GM12878 (cell line): ENCODE results near the gene COL2A1.

ENCODE experiments used
- CTCF ChIP-seq, 3 experiments: IDR thresholded peaks in 2 of 3; conservative IDR thresholded peaks in 1 of 3; 2 replicates each; pipeline ENCODE4 v1.5.1; 2011; ENCODE audit warnings: low read depth in 3 of 3, low read length in 3 of 3, mild to moderate bottlenecking in 3 of 3, control low read depth in 2 of 3, moderate library complexity in 2 of 3, inconsistent platforms in 1 of 3, mixed read lengths in 1 of 3; ENCODE audit not compliant: control insufficient read depth in 2 of 3, insufficient read depth in 1 of 3; ENCODE audit errors: extremely low read depth in 1 of 3
- NFIC ChIP-seq: IDR thresholded peaks from 2 replicates; pipeline ENCODE4 v1.6.1; 2012; ENCODE audit warnings: low read depth, mild to moderate bottlenecking, inconsistent platforms, low read length, moderate library complexity
- POLR2A ChIP-seq: IDR thresholded peaks from 2 replicates; pipeline ENCODE4 v1.6.1; 2011; ENCODE audit warnings: low read depth, mild to moderate bottlenecking, low read length
- POLR2AphosphoS5 ChIP-seq: IDR thresholded peaks from 2 replicates; pipeline ENCODE4 v1.6.1; 2011; ENCODE audit warnings: mild to moderate bottlenecking, low read length, inconsistent platforms
- SUZ12 ChIP-seq: fragments of 200-600 bp; sonication (generic); IDR thresholded peaks from one replicate; pipeline ENCODE4 v1.6.1; 2018; ENCODE audit warnings: antibody characterized with exemption, mild to moderate bottlenecking; ENCODE audit not compliant: unreplicated experiment
- TCF7 ChIP-seq: IDR thresholded peaks from 2 replicates; pipeline ENCODE4 v1.6.1; 2014; ENCODE audit warnings: antibody characterized with exemption, borderline replicate concordance

- TF ChIP-seq POLR2A = no peak
- no peak for TF ChIP-seq POLR2AphosphoS5
- TF ChIP-seq CTCF (IDR thresholded peaks at IDR 0.05 in 2 of 3, conservative IDR thresholded peaks at IDR 0.05 in 1 of 3; ENCODE audit: control insufficient read depth in 2 of 3, extremely low read depth in 1 of 3, insufficient read depth in 1 of 3, low read depth in 3 of 3, low read length in 3 of 3) = no peak
- no peak for TF ChIP-seq SUZ12
- TF ChIP-seq TCF7 = no peak
- no peak for TF ChIP-seq NFIC
These were observed 45.9 kb upstream of the COL2A1 start for GRCh38 chr12:48050174-48050573.
